Measurements from ENCODE around the gene CFAP58. TPM values are rescaled to one million over a fixed set of nuclear protein-coding genes. Genes with fewer than 3 reads are reported as not detected.

The CFAP58 gene
- total RNA-seq, 4 donors from 2014 or later, result 0.71 to 1.6 (median 1.0) TPM

- 97% methylated on average over 1 of the region's 1 CpG for WGBS
Measured at GRCh38 chr10:104472505-104472904, 118.9 kb downstream of the CFAP58 start.

GRCh38 chr10:104472957-104473745, 119.5 kb downstream of the CFAP58 start:
- WGBS, result 76% methylated on average over 2 of the region's 2 CpGs
- Histone ChIP-seq H3K27ac (replicated peaks in 1 of 4) (no peak overlapping the region), H3K27me3 (no peaks in the 10 kb centered on the region), H3K9me3 (no peaks in the 10 kb centered on the region), H3K36me3 (no peaks in the 10 kb centered on the region), H3K4me1 (no peaks in the 10 kb centered on the region), H3K4me3 (no peak overlapping the region)
- TF ChIP-seq CTCF (IDR thresholded peaks at IDR 0.05) (no peak), POLR2AphosphoS5 (IDR thresholded peaks at IDR 0.05) (no peak), EP300 (IDR thresholded peaks at IDR 0.05) (no peak)
- intact Hi-C loops (cut with DNase I), result no loop called here
- no peak for DNase-seq (ENCODE audit: extremely low spot score)

More at GRCh38 chr10:104472505-104472904, 118.9 kb downstream of the CFAP58 start:
- Histone ChIP-seq H3K27me3 (no peaks in the 10 kb centered on the region), H3K4me3 (no peak overlapping the region), H3K9me3 (no peaks in the 10 kb centered on the region), H3K4me1 (no peaks in the 10 kb centered on the region), H3K27ac (replicated peaks in 1 of 4) (no peak overlapping the region), H3K36me3 (no peaks in the 10 kb centered on the region)
- intact Hi-C loops (cut with DNase I), result no loop called here
- no peak for DNase-seq (ENCODE audit: extremely low spot score)
- TF ChIP-seq EP300 (IDR thresholded peaks at IDR 0.05) (no peak), POLR2A (IDR thresholded peaks at IDR 0.05; ENCODE audit: low read depth) (no peak), POLR2AphosphoS5 (IDR thresholded peaks at IDR 0.05) (no peak)

- no peak for DNase-seq (ENCODE audit: extremely low spot score)
- no peaks in the 10 kb centered on the region for H3K36me3 ChIP-seq
- H3K4me1 ChIP-seq, result no peaks in the 10 kb centered on the region
- H3K4me3 ChIP-seq, result no peak overlapping the region
- no peak overlapping the region for H3K27ac ChIP-seq (replicated peaks in 1 of 4)
- H3K27me3 ChIP-seq, result peaks cover 0 to 9% (median 0%) of the 10 kb centered on the region in 4 donors
- TF ChIP-seq POLR2A (IDR thresholded peaks at IDR 0.05; ENCODE audit: low read depth), result no peak
- no peak for TF ChIP-seq EP300 (IDR thresholded peaks at IDR 0.05)
- no peak for TF ChIP-seq CTCF (IDR thresholded peaks at IDR 0.05)
- TF ChIP-seq POLR2AphosphoS5 (IDR thresholded peaks at IDR 0.05), result no peak
- intact Hi-C loops (cut with DNase I), result no loop called here
- no peaks in the 10 kb centered on the region for H3K9me3 ChIP-seq
- 94% methylated on average over 3 of the region's 3 CpGs for WGBS
Measured at GRCh38 chr10:104478380-104478779, 124.7 kb downstream of the CFAP58 start.

- peak; percentile 39 for DNase-seq (ENCODE audit: extremely low spot score)
- WGBS, result 88% methylated on average over 5 of the region's 6 CpGs
- Histone ChIP-seq H3K27ac (replicated peaks in 1 of 4) (no peak overlapping the region), H3K9me3 (no peaks in the 10 kb centered on the region), H3K36me3 (no peaks in the 10 kb centered on the region), H3K27me3 (peaks cover 0 to 11% (median 0%) of the 10 kb centered on the region in 4 donors), H3K4me1 (no peaks in the 10 kb centered on the region), H3K4me3 (no peak overlapping the region)
- no peak for TF ChIP-seq POLR2A (IDR thresholded peaks at IDR 0.05; ENCODE audit: low read depth)
- intact Hi-C loops (cut with DNase I), result no loop called here
Measured at GRCh38 chr10:104479906-104480593, 126.4 kb downstream of the CFAP58 start.

GRCh38 chr10:104480797-104481196, 127.2 kb downstream of the CFAP58 start:
- intact Hi-C loops (cut with DNase I), result no loop called here
- H3K27ac ChIP-seq (replicated peaks in 1 of 4), result no peak overlapping the region
- H3K36me3 ChIP-seq, result no peaks in the 10 kb centered on the region
- DNase-seq (ENCODE audit: extremely low spot score), result no peak
- H3K27me3 ChIP-seq, result peaks cover 0 to 11% (median 0%) of the 10 kb centered on the region in 4 donors
- H3K4me1 ChIP-seq, result no peaks in the 10 kb centered on the region
- TF ChIP-seq EP300 (IDR thresholded peaks at IDR 0.05), result no peak
- no peak for TF ChIP-seq CTCF (IDR thresholded peaks at IDR 0.05)
- no peak for TF ChIP-seq POLR2A (IDR thresholded peaks at IDR 0.05; ENCODE audit: low read depth)
- TF ChIP-seq POLR2AphosphoS5 (IDR thresholded peaks at IDR 0.05), result no peak
- no peak overlapping the region for H3K4me3 ChIP-seq
- 89% methylated on average over 3 of the region's 3 CpGs for WGBS
- no peaks in the 10 kb centered on the region for H3K9me3 ChIP-seq
